GM21367 (cell line): ENCODE measurements around the gene CAPZA3.
"Not testable (repeated sequence)": the region's sequence is repeated elsewhere in the genome, so short reads cannot be mapped to it uniquely, and the experiment has no call there.

Experiments used
- ATAC-seq: cut with Tn5 transposase; IDR thresholded peaks from one replicate; pipeline ENCODE4 v1.9.1; 2021; ENCODE audit not compliant: unreplicated experiment

The CAPZA3 gene

DNA sequence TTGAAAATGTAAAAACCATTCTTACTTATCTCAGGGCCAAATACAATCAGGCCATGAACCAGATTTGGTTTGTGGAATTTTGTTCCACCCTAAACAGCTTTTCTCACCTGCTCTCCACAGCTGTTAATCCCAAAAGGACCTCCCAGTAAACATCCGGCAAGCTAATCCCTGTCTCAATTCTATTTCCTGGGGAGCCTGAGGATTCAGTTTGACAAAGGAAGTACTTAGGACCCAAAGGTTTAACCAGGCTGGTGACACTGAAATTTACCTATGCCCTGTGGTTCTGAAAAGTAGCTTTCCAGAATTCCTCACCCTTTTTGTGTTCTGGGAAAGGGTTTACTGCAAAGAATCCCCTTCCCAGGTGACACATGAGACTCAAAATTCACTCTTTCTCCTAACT is 15.0 kb downstream of the CAPZA3 start:
- no peak for ATAC-seq

DNA sequence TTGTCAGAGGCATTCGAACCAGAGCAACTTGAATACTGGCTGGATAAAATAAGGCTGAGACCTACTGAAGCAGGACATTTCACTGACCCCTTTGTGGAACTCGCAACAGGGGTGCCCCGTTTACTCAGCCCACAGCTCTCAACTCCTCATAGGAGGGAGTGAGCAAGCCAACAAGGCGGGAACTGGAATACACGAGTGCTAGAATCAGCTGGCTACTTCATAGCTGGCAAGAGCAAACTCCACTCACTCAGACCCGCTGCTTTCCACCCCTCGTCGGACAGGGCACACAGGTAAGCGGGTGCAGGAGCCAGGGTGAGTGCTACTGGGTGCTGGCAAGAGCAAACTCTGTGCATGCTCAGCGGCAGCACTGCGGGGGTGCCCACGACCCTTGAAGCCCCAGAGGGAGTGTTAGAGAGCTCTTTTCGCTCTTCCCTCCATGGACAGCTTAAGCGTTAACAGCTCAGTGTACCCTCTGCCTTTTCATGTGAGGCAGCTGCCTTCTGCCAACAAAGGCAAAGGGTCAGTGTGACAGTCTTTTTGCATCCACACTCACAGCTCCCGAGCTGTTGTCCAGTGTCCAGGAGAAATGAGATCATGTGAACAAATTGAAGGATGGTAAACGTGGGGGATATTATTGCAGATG is 15.7 kb downstream of the CAPZA3 start:
- no peak for ATAC-seq

DNA sequence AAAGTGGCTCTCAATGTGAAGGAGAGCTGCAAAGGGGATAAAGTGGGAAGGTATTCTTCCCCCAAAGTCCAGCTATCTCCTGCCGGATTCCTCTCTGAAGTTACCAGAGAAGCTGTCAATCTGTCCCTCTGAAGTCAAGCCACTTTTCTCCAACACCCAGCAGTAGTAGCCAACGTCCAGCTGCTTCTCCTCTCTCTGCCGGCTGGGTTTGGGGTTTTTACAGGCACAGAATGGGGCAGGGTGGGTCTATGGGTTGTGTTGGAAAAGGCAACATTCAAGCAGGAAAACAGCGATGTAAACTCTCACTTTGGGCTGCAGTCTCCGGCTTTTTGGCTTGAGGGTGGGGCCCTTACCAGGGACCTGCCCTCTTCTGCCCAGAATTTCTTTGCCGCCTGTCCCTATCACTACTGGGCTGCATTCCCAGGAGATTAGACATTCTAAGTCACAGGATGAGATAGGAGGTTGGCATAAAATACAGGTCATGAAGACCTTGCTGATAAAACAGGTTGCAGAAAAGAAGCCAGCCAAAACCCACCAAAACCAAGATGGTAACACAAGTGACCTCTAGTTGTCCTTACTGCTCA is 16.3 kb downstream of the CAPZA3 start:
- ATAC-seq: no peak

DNA sequence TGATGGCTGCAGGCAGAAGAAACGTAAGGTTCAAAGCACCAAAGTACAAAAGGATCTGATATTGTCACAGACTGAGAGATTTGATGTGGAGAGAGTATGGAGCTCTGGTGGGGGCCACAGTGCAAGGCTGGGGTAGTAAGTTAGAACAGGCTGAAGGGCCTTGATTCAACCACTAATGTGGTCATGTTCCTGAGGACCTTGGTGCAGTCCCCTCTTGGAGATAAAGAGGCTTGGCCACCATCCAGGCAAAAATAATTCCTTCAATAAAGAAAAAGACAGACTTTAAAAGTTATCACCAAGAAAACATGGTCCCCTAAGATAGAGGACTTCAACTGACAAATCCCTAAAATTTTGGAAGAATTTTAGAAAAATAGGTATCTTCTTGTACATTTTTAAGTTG is 17.4 kb downstream of the CAPZA3 start:
- ATAC-seq: no peak

DNA sequence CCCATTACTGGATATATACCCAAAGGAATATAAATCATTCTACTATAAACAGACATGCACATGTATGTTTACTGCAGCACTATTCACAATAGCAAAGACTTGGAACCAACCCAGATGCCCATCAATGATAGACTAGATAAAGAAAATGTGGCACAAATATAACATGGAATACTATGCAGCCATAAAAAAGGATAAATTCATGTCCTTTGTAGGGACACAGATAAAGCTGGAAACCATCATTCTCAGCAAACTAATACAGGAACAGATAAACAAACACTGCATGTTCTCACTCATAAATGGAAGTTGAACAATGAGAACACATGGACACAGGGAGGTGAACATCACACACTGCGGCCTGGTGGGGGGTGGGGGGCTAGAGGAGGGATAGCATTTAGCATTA is 28.6 kb downstream of the CAPZA3 start:
- not testable (repeated sequence) for ATAC-seq

DNA sequence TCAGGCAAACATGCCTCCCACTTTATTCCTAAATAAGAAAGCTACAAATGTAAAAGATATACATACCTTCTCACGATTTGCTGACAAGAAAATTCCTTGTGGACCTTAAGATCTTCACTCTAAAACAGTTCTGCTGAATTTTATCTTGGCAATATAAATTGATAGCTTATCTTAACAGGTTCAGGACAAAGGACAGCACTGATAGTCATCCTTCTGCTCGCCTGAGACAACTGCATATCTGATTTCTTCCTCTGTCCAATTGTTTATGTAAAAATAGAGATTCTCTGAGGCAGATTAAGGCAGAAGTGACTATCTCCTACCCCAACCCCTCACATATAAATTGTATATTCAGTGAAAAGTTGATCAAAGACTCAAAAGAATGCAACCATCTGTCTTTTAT is 44.9 kb downstream of the CAPZA3 start:
- ATAC-seq: no peak

DNA sequence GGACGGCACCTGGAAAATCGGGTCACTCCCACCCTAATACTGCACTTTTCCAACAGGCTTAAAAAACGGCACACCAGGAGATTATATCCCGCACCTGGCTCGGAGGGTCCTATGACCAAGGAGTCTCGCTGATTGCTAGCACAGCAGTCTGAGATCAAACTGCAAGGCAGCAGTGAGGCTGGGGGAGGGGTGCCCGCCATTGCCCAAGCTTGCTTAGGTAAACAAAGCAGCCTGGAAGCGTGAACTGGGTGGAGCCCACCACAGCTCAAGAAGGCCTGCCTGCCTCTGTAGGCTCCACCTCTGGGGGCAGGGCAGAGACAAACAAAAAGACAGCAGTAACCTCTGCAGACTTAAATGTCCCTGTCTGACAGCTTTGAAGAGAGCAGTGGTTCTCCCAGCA is 47.5 kb downstream of the CAPZA3 start:
- not testable (repeated sequence) for ATAC-seq
